ENCODE results near the gene SMIM14. TPM values are rescaled to one million over a fixed set of nuclear protein-coding genes. Genes with fewer than 3 reads are reported as not detected.

The SMIM14 gene
- total and polyA plus RNA-seq, 9 of the 15 experiments (the other 6 are each of a cell fraction or from before 2014, with no cell fraction given): 0.98 to 3.7 (median 2.2) TPM

DNA sequence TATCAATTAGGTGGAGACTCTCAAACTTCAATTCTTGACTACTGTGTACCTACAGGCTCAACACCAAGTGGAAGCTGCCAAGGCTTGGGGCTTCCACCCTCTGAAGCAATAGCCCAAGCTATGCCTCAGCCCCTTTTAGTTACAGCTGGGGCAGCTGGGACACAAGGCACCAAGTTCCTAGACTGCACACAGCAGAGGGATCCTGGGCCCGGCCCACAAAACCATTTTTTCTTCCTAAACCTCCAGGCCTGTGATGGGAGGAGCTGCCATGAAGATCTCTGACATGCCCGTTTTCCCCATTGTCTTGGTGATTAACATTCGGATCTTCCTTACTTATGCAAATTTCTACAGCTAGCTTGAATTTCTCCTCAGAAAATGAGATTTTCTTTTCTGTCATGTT is 108.0 kb downstream of the SMIM14 start (continued):
- TF ChIP-seq, protein P1, sequence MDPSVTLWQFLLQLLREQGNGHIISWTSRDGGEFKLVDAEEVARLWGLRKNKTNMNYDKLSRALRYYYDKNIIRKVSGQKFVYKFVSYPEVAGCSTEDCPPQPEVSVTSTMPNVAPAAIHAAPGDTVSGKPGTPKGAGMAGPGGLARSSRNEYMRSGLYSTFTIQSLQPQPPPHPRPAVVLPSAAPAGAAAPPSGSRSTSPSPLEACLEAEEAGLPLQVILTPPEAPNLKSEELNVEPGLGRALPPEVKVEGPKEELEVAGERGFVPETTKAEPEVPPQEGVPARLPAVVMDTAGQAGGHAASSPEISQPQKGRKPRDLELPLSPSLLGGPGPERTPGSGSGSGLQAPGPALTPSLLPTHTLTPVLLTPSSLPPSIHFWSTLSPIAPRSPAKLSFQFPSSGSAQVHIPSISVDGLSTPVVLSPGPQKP (CRISPR knock-in tag; IDR thresholded peaks at IDR 0.05): no peak

DNA sequence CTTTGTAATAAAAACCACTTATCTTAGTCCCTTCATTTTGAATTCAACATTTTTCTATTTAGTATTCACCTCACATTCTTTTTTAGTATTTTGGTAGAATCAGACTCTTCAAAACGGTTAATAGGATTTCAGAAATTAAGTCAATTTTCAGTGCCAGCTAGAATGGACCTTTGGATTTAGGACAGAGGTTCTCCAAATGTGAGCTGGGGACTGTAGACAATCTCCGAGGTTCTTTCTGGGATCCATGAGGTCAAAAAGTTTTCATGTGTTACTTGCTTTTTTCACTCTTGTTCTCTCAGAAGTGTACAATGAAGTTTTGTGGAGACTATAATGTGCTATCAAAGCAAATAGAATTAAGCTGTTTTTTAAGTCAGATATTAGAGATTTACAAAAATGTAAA is 109.1 kb downstream of the SMIM14 start:
- H4K20me1 ChIP-seq (replicated peaks; ENCODE audit: control insufficient read depth, insufficient read depth, low read length): no peaks in the 10 kb centered on the region
- no peak overlapping the region for H3K4me2 ChIP-seq (ENCODE audit: insufficient read depth, low read length)
- no peak overlapping the region for H3K27ac ChIP-seq (ENCODE audit: extremely low read depth, low read depth, low read length)
- ChIA-PET POLR2A (interaction anchor here (1.6 kb wide), 1 partner anchor 9 kb away, joined by 5 read pairs; no protein-coding TSS in a partner anchor), CTCF (ENCODE audit: low intra/inter-chr PET ratio) (no interaction called here)
- in situ Hi-C loops (cut with MboI) (no loop called here), intact Hi-C loops (cut with micrococcal nuclease) (loop anchor here (5.0 kb wide), 1 partner anchor 62 kb away; no protein-coding TSS in a partner anchor)
- WGBS (ENCODE audit: insufficient coverage, low coverage, missing lambda C conversion rate): 89% methylated on average over 2 of the region's 2 CpGs
- H3K27me3 ChIP-seq (ENCODE audit: control insufficient read depth in 2 of 2, insufficient read depth in 2 of 2, low read length in 2 of 2): no peaks in the 10 kb centered on the region
- no peak overlapping the region for H3K4me3 ChIP-seq
- no peak for ATAC-seq
- DNase-seq (ENCODE audit: extremely low read depth in 1 of 4, low spot score in 3 of 4): no peak
- peaks cover 12% of the 10 kb centered on the region for H3K9me3 ChIP-seq (replicated peaks; ENCODE audit: control insufficient read depth, insufficient read depth, low read depth, low read length)
- H3K79me2 ChIP-seq (ENCODE audit: control insufficient read depth, insufficient read depth, low read length): peaks cover 25% of the 10 kb centered on the region
- FAIRE-seq: no peak
- no peak overlapping the region for H3K9ac ChIP-seq (ENCODE audit: insufficient read depth in 1 of 2, low read depth in 2 of 2, low read length in 2 of 2)
- H3K4me1 ChIP-seq (replicated peaks in 1 of 2; ENCODE audit: control insufficient read depth in 2 of 2, insufficient read depth in 2 of 2, low read length in 2 of 2): peaks cover 5 to 20% of the 10 kb centered on the region in 2 experiments; a peak in 4 of 5 replicates
- no peak overlapping the region for H2AFZ ChIP-seq (ENCODE audit: low read depth, low read length)
- H3K9me1 ChIP-seq (ENCODE audit: control insufficient read depth, insufficient read depth, low read length): no peaks in the 10 kb centered on the region
- H3K36me3 ChIP-seq (ENCODE audit: control insufficient read depth, insufficient read depth, low read length): 0 out of 3 replicates have a peak, but pooled peaks cover 2% of the 10 kb centered on the region
- BruUV-seq (replicated peaks): TSS peak; percentile 23
- TF ChIP-seq CEBPB (tag; IDR thresholded peaks at IDR 0.05) (no peak), ILK (tag; IDR thresholded peaks at IDR 0.05; ENCODE audit: borderline replicate concordance, low read depth) (no peak), HDAC2 (IDR thresholded peaks at IDR 0.05) (no peak), BRD4 (IDR thresholded peaks at IDR 0.05) (no peak), KAT8 (IDR thresholded peaks at IDR 0.05; ENCODE audit: low read depth) (no peak), MAFF (IDR thresholded peaks at IDR 0.05; ENCODE audit: low read length) (no peak), TFAM (CRISPR knock-in tag; conservative IDR thresholded peaks at IDR 0.05) (no peak)
- TF ChIP-seq, protein P2, sequence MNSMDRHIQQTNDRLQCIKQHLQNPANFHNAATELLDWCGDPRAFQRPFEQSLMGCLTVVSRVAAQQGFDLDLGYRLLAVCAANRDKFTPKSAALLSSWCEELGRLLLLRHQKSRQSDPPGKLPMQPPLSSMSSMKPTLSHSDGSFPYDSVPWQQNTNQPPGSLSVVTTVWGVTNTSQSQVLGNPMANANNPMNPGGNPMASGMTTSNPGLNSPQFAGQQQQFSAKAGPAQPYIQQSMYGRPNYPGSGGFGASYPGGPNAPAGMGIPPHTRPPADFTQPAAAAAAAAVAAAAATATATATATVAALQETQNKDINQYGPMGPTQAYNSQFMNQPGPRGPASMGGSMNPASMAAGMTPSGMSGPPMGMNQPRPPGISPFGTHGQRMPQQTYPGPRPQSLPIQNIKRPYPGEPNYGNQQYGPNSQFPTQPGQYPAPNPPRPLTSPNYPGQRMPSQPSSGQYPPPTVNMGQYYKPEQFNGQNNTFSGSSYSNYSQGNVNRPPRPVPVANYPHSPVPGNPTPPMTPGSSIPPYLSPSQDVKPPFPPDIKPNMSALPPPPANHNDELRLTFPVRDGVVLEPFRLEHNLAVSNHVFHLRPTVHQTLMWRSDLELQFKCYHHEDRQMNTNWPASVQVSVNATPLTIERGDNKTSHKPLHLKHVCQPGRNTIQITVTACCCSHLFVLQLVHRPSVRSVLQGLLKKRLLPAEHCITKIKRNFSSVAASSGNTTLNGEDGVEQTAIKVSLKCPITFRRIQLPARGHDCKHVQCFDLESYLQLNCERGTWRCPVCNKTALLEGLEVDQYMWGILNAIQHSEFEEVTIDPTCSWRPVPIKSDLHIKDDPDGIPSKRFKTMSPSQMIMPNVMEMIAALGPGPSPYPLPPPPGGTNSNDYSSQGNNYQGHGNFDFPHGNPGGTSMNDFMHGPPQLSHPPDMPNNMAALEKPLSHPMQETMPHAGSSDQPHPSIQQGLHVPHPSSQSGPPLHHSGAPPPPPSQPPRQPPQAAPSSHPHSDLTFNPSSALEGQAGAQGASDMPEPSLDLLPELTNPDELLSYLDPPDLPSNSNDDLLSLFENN (IDR thresholded peaks at IDR 0.05; ENCODE audit: low read depth in 2 of 2, low read length in 2 of 2): no peak
- TF ChIP-seq, protein P3, sequence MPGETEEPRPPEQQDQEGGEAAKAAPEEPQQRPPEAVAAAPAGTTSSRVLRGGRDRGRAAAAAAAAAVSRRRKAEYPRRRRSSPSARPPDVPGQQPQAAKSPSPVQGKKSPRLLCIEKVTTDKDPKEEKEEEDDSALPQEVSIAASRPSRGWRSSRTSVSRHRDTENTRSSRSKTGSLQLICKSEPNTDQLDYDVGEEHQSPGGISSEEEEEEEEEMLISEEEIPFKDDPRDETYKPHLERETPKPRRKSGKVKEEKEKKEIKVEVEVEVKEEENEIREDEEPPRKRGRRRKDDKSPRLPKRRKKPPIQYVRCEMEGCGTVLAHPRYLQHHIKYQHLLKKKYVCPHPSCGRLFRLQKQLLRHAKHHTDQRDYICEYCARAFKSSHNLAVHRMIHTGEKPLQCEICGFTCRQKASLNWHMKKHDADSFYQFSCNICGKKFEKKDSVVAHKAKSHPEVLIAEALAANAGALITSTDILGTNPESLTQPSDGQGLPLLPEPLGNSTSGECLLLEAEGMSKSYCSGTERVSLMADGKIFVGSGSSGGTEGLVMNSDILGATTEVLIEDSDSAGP (CRISPR knock-in tag; IDR thresholded peaks at IDR 0.05): no peak
- TF ChIP-seq, protein P4, sequence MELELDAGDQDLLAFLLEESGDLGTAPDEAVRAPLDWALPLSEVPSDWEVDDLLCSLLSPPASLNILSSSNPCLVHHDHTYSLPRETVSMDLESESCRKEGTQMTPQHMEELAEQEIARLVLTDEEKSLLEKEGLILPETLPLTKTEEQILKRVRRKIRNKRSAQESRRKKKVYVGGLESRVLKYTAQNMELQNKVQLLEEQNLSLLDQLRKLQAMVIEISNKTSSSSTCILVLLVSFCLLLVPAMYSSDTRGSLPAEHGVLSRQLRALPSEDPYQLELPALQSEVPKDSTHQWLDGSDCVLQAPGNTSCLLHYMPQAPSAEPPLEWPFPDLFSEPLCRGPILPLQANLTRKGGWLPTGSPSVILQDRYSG (tag; conservative IDR thresholded peaks at IDR 0.05; ENCODE audit: low read depth): no peak

Measured in K562 (cell line).